ENCODE results near the gene FASTK. TPM values are rescaled to one million over a fixed set of nuclear protein-coding genes. Genes with fewer than 3 reads are reported as not detected.

Gene FASTK
- total RNA-seq, 2 donors from 2014 or later, result 35.5 to 56.3 TPM

DNA sequence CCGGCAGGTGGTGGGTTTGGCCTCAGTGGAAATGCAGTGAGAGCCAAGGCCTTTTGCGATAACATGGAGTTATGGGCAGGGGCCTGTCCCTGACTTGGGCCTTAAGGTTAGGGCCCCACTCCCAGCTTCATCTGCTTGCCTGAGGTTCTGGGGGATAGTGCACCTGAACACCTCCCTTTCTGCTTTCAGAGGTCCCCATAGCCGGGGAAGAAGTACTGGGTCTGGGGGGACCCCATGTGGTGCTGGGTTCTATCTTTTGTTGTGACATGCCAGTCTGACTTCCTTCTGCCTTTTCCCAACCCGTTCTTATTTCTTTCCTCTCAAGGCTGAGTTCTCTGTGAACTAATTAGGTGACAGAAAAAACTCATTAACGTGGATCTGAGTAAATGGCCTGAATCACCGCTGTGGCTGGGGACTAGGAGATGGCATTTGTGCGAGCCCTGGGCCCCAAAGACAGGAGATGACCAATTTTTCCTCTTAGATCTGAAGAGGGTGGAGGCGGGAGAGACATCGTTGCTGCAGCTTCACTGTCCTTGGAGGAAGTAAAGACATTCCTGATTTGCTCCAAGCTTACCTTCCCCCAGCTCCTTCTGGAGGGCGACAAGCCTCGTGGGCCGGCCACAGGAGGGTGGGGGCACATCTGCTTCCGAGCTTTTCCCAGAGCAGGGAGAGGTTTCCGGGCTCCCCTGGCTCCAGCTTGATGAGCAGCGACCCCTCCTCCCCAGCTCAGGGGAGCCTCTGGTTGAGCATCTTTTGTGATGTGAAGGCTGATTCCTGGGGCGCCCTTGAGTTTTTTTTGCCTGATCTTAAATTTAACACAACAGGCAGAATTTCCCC lies 7.6 kb upstream of the FASTK start:
- intact Hi-C loops (cut with DNase I), result no loop called here
- DNase-seq (ENCODE audit: low spot score), result no peak

GRCh38 chr7:151087245-151088018 lies 6.8 kb upstream of the FASTK start:
- intact Hi-C loops (cut with DNase I), result no loop called here

GRCh38 chr7:151086802-151087244 lies 6.2 kb upstream of the FASTK start:
- DNase-seq (ENCODE audit: low spot score), result no peak
- intact Hi-C loops (cut with DNase I), result no loop called here

More at GRCh38 chr7:151087245-151088018, 6.8 kb upstream of the FASTK start:
- DNase-seq (ENCODE audit: low spot score), result no peak

DNA sequence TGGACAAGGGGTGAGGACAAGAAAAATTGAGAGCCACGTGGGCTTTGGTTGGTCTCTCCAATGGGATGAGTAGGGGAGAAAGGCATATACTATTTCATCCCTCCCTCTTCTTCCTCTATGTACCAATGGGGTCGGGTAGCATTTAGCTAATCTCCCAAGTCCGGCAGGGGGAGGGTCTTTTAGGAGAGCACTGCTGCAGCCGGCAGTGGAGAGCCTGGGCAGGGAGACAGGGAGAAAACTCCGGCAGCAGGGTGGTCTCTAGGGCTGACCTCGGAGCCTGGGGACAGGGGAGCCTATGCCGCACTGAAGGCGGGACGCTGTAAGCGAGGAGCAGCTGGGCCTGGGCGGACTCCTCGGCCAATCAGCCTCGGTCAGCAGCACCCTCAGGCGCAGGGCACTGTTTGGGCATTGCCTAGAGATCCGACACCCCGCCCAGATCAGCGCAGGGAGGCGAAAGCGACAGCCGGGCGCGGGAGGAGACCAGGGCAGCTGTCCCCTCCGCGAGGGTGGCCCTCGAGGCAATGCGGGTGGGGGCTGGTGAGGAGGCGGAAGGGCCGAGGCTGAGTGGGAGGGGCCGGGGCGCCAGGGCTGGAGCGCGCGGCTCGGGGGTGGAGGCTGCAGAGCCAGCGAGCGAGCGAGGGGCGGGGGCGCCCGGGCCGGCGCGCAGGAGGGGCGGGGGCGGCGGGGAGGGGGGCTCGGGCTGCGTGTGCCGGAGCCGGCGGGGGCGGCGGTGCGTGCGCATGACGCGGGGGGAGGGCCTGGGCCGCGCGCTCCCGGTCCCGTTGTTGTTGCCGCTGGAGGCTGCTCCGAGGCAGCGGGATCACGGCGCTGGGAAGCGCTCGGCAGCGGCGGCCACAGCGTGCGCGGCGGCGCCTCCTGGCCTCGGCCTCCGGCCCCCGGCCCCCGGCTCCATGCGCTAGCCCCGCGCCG lies 5.3 kb upstream of the FASTK start, which contains the start of gene AGAP3:
Gene AGAP3 (plus strand): TSS at position 785 of the 930 bp plus-strand sequence. CDS start 267 bp downstream, outside the sequence.
- intact Hi-C loops (cut with DNase I), result no loop called here

DNA sequence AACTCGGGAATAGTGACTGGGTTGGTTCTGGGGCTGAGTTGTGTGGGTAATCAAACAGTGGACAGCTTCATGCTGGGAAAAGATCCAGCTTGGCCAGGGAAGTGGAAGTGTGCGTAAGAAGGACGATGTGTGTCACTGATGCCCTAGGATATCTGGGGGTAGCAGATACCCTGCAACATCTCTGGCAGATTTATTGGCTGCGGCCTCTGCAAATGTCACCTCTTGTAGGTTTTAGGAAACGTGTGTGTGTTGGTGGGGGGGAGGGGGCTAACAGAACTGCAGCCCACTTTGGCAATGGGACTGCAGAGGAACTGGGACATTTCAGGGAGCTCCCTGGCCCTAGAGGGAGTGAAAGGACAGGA lies 4.7 kb upstream of the FASTK start:
- no peak for DNase-seq (ENCODE audit: low spot score)
- intact Hi-C loops (cut with DNase I), result no loop called here

More for the DNA sequence above, 5.3 kb upstream of the FASTK start, which contains the start of gene AGAP3:
- DNase-seq (ENCODE audit: low spot score), result peak; percentile 95

- DNase-seq (ENCODE audit: low spot score), result no peak
- intact Hi-C loops (cut with DNase I), result no loop called here
Observed at GRCh38 chr7:151083824-151084160, 3.2 kb upstream of the FASTK start.

GRCh38 chr7:151083071-151083823 lies 2.6 kb upstream of the FASTK start, which contains the start of gene TMUB1:
TMUB1 (minus strand) TSS chr7:151083493; CDS start chr7:151082563, 930 bp downstream.
- intact Hi-C loops (cut with DNase I), result no loop called here
- DNase-seq (ENCODE audit: low spot score), result peak; percentile 94

DNA sequence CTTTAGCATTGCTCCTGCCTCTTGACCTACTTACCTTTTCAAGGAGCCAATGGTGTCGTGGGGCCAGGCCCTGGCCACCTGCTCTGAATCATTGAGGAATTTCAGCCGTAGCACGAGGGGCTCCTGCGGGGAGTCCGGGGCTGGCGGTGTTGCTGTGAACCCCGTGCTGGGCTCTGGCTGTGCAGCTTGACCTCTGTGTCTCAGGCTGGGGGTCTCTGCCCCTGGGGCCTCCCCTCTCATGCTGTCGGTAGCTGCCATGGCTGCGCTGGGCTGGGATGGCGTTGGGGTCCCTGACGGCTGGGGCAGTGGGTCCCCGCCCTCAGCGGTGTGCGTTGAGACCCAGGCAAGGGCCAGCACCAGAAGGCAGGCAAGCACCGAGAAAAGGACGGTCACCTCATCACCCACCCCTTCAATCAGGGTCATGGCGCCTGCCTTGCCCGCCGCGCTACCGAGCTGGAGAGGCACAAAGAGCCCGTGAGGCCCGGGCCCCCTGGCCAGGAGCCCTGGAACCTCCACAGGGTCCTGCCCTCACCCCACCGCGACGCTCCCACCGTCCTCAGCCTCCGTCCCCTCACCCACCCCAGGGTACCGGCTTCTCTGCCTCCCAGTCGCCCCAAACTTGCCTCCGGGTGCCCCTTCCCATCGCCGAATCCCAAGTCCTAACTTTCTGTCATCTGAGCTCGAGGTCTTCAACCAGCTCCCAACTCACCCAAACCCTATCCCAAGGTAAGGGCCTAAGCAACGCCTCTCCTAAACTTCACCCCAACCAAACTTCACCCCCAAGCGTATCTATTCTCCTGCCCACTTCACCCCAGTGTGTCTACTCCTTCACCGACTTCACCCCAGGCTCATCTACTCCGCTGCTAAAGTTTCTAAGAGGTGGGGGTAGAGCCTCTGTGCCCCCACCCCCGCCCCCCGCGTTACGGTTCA lies 1.8 kb upstream of the FASTK start:
- intact Hi-C loops (cut with DNase I), result no loop called here
- no peak for DNase-seq (ENCODE audit: low spot score)

DNA sequence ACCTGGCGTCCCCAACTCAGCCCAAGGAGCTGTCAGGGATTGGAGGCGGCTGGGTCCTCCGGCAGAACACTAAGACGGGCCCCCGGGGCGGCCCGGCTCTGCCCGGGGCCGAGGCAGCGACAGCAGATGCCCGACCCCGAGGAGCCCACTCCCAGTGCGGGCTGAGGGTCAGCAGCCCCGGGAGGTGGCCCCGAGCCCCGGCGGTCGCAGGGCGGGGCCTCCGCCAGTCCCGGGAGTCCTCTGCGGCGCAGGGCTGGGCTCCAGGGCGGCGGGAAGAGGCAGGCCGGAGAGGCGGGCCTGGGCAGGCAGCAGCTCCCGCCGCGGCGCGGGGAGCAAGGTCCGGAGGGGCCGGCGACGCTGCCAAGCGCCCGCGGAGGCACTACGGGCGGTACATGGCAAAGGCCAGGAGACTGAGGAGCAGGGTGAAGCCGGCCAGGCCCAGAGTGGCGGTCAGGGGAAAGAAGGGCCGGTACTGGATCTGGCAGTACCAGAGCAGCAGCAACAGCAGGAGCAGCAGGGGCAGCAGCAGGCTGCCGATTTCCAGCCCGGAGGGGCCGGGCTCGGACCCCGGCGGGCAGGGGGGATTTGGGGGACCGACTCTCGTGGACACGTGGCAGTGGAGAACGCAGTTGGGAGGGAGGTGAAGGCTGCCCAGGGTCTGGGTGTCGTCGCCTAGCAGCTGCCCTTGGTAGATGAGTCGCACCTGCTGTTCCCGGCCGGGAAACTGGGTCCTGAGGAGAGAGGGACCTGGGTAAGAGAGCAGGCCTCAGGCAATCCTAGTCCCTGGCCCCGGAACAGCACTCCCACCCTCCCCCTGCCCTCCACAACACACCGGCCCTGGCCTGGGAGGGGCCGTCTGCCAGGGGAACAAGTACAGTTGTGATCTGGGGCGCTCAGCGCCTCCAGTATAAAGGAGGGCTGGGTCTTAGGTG lies 827 bp upstream of the FASTK start:
- no peak for DNase-seq (ENCODE audit: low spot score)
- intact Hi-C loops (cut with DNase I), result no loop called here

DNA sequence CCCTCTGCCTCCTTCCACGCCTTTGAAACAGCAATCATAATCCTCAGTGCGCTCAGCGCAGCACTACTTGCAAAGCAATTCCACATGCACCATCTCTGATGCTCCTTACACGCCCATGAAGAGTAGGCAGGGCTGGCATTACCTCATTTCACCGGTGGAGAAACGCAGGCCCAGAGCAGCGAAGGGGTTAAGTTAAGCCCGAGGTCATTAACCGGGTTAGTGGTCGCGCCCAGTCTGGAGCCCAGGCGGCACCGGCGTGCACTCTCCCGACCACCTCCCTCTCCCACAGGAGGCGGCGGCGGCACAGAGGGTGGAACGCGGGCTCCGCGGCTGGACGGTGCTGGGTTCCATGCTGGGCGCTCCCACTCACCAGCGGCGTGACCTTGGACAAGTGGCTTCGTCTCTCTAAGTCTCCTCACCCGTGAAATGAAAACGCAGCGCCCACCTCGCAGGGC lies 515 bp downstream of the FASTK start:
- intact Hi-C loops (cut with DNase I), result no loop called here

DNA sequence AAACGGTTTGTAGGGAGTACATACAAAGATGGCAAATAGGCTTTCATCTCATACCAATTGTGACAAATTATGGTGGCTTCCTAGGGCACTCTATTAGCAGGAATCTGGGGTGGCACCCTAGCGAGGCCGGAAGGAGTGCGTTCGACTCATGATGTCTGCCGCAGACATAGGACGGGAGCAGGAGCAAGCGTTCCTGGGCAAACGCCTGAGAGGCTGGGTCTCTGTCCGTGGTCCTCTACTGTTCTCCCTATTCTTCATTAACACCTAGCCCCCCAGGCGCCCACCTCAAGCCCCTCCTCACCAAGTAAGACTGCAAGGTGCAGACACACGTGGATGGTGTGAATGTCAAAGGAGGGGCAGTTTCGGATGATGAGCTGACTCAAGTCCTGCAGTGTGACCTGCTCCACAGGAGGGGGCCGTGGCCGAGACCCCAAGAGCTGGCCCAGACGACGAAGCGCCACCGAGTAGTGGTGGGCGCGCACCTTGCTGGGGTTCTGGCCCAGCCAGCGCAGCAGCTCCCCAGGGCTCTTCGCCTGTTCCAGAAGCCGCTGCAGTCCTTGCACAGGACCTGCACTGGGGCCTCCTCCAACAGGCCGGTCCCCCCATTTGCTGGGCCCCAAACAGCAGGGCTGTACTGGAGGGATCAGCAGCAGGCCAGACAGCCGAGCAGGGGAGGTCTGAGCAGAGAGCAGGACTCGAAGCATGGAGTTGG lies 1.3 kb downstream of the FASTK start:
- DNase-seq (ENCODE audit: low spot score), result no peak
- intact Hi-C loops (cut with DNase I), result no loop called here

More for the DNA sequence above, 515 bp downstream of the FASTK start:
- no peak for DNase-seq (ENCODE audit: low spot score)

- intact Hi-C loops (cut with DNase I), result no loop called here
- DNase-seq (ENCODE audit: low spot score), result no peak
Observed at GRCh38 chr7:151078233-151079040, 2.2 kb downstream of the FASTK start.

GRCh38 chr7:151077705-151078232 lies 2.8 kb downstream of the FASTK start:
- no peak for DNase-seq (ENCODE audit: low spot score)
- intact Hi-C loops (cut with DNase I), result no loop called here

DNA sequence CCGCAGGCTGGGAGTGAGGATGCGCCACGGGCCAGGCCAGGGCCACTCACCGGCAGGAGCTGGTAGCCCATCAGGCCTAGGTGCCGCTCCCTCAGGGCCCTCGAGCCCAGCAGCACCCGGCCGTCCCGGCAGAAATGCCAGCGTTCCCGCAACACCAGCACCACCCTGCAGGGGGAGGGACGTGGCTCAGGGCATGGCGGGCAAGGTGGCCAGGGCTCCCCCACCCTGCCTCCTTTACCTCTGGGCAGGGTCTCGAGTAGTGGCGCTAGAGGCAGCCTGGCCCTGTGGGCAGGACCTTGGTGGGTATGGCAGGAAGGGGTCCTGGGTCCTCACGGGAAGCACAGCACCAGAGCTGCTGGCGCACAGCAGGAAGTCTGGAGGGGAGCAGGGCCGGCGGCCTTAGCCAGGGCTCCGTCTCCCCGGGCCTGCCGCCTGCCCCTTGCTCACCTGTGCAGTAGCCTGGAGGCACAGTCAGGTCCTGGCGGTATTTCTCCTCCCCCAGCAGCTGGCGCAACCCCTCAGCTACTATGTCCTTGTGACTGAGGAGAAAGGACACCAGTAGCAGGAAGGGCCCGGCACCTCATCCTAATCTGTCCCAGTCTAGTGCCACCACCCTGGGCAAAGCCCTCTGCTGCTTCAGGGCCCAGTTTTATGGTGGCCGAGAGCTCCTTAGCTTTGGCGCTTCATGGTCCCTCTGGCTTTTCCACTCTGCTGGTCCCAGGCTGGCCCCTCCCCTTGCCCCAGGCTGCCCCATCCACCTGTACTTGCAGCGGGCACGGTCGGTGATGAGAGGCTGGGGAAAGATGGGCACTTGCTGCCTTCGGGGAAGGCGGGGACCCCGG lies 3.5 kb downstream of the FASTK start:
- no peak for DNase-seq (ENCODE audit: low spot score)
- intact Hi-C loops (cut with DNase I), result no loop called here
